Suprapubic skin (tissue), 3 donors: ENCODE results near the gene SLC6A13.

Experiments used
- CTCF ChIP-seq, 2 donors: fragments of 200-600 bp in 1 of 2; fragments of 450-650 bp in 1 of 2; sonication (generic) in 1 of 2; IDR thresholded peaks; one replicate each; pipeline ENCODE4 v1.5.1; 2016 to 2019; ENCODE audit warnings: antibody characterized with exemption in 2 of 2, mild to moderate bottlenecking in 1 of 2, moderate library complexity in 1 of 2
- EP300 ChIP-seq: sonication (generic); formaldehyde crosslinking; IDR thresholded peaks from one replicate; pipeline ENCODE4 v1.6.1; 2017; ENCODE audit warnings: antibody characterized with exemption
- POLR2A ChIP-seq, 2 donors: fragments of 450-650 bp; IDR thresholded peaks; one replicate each; pipeline ENCODE4 v1.6.1; 2017; ENCODE audit warnings: antibody characterized with exemption in 2 of 2, mild to moderate bottlenecking in 2 of 2, moderate library complexity in 2 of 2

DNA sequence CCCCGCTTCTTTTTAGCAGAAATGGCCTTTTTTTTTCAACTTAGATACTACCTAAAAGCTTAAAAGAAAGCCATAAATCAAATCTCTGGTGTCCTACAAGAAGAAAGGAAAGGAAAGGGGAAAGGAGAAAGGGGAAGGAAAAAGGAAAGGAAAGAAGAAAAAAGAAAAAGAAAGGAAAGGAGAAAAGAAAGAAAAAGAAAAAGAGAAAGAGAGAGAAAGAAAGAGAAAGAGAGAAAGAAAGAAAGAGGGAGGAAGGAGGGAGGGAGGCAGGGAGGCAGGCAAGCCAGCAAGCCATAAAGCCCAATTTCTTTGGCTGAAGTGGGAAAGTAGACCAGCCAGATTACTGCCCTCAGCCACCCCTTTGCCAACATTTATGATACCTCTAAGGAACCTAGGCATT is 32.5 kb upstream of the SLC6A13 start:
- no peak for TF ChIP-seq CTCF (IDR thresholded peaks at IDR 0.05)
- TF ChIP-seq EP300, result no peak
- no peak for TF ChIP-seq POLR2A (IDR thresholded peaks at IDR 0.05)
